NCI-H1417 treated with DMSO at 0.1 percent for 48 hours (cell line): ENCODE measurements around the gene LHFPL2.

Experiments
- DNase-seq: peaks from one replicate; lab custom pipeline; 2025; lab: John Stamatoyannopoulos, UW

LHFPL2 gene

DNA sequence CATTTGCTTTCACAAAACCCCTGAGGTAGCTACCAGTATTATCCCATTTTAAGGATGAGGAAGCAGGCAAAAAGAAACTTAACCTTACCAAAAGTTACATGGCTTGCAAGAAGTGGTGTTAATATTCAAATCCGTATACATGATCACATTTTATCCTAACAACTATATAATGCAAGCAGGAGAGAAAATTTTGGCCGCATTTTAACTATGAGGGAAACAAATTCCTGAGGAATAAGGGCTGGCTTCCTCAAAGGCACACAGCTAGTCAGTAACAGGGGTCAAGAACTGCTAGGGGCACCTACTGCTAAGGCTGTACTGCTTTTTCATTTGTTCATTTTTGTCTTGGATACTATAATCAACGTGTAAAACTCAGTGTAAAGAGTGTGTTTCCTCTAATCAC is 81.0 kb downstream of the LHFPL2 start:
- no peak for DNase-seq

DNA sequence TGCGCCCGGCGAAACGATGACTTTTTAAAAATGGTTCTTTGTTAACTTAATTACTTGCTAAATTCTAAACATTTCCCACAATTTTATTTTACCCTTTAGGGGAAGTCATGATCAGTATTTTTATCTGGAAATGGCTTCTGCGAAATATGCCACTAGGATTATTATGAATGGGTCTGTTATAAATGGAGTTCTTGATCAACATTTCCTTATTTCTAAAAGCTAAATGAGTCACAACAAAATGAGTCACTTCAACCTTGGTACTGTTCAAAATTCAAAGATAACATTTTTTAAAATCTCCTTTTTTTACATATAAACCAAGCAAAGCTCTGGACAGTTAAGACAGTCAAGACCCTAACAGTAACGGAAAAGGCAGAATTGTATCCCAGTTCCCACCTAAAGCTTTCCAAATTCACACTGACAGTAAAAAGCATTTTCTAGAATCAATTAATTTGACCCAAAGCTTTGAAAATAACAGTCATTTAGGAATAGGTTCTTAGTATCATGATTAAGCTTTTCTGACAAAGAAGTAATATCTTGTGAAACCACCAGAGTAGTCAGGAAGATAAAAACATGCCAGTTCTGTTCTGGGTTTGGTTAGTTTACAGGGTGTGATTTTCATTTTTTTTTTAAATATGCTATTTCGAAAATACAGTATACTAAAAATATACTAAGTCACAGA is 81.7 kb downstream of the LHFPL2 start:
- DNase-seq, result no peak

- no peak for DNase-seq
Observed at GRCh38 chr5:78565395-78565794, 83.2 kb downstream of the LHFPL2 start.

- no peak for DNase-seq
Observed at GRCh38 chr5:78563621-78564020, 85.0 kb downstream of the LHFPL2 start.

DNA sequence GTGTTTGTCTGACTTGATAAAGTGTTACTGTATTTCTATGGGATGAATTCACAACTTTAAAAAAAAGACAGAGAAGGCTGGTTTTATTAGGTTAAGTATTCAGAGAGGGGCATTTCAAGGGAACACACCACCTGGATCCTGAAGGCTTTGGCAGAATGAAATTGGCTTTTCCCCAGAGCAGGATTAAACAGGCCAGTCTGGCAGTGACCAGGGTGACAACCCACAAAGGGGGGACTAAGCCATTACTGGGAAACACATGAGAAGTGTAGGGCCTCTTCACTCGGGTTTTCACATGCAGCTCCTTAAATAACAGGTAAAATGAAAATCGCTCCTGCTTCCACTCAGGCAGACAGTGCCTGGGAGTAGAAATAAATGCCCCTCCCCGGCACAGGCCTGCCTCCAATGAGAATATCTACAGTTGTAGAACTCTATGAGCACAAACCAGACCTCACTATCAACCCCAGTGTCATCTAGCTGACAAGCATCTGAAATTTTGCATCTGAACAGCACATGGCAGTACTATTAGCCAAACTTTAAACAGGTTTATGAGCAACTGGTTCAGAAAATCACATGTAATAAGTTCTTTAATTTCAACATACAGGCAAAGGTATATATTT is 85.8 kb downstream of the LHFPL2 start:
- DNase-seq, result no peak

- no peak for DNase-seq
Observed at GRCh38 chr5:78562001-78562400, 86.6 kb downstream of the LHFPL2 start.

GRCh38 chr5:78561261-78561660 is 87.3 kb downstream of the LHFPL2 start:
- DNase-seq, result no peak

GRCh38 chr5:78560000-78560855 is 88.3 kb downstream of the LHFPL2 start:
- DNase-seq, result no peak

- no peak for DNase-seq
Observed at GRCh38 chr5:78557601-78558000, 91.0 kb downstream of the LHFPL2 start.

GRCh38 chr5:78555870-78556269 is 92.7 kb downstream of the LHFPL2 start:
- DNase-seq, result no peak

DNA sequence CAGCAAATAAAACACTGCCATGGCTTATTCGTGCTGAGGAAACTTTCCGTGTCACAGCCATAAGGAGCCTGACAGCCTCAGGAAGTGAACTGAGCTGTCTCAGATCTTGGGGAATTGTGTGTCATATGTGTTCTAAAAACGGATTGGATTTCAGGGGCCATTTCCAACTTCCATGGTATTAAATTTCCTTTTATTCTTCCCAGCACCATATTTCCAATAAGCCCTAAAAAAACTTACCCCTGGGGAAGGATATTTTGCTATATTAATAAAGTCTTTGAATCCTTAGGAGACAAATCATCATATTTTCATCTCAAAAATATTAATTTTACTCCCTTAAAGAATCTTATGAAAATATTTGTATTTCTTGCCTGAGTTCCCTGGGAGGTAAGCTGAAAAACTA is 93.9 kb downstream of the LHFPL2 start:
- DNase-seq, result no peak

DNA sequence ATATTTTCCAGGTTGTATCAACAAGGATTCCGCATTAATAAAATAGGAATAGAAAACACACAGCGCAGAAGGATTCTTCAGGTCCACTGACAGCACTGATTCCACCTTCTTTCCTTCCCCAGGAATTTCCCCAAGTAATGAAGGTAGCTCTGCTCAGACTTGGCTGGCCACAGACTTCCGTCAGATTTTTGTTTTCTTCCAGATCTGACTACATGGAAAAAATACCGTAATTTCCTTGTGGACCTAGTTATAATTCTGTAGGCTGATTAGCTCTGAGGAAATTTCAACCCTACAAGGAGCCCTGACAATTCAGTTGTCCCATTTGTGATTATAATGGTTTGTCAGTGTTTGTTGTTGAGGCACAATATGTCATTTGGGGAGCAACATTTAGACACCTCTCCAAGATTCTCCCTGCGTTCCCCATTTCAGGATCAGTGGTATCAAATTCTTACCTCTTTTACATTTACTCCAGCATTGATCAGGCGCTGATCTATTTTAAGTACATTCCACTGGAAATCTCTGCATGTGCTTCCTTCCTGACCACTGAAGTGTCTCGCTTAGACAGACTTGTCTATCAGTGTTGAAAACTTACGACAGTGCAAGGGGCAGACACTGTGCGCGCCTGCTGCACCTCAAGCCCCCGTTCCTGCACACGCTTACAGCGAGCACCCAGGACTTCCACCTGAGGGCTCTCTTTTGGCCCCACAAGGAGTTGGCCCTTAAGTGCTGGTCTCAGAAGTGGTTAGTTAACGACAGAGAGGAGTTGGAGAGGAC is 94.8 kb downstream of the LHFPL2 start:
- no peak for DNase-seq

- DNase-seq, result no peak
Observed at GRCh38 chr5:78552729-78553342, 95.7 kb downstream of the LHFPL2 start.

DNA sequence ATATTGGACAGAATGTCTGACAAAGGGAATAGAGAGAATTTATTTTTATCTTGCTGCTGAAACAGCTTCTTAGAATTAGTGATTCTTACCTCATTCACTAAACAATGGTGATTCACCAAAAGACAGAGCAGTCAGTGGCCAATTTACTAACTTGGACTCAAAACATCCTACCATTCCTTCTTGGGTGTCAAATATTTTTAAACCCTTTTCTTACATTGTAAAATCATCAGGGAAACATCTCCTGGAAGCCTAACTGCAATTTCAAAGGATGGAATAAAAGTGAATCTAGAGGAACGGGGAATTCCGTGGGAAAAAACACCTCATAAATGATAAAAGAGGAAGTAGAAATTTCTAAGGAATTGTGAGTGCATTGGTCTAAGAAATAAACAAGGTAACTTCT is 97.7 kb downstream of the LHFPL2 start:
- no peak for DNase-seq

GRCh38 chr5:78549043-78549442 is 99.5 kb downstream of the LHFPL2 start:
- no peak for DNase-seq

DNA sequence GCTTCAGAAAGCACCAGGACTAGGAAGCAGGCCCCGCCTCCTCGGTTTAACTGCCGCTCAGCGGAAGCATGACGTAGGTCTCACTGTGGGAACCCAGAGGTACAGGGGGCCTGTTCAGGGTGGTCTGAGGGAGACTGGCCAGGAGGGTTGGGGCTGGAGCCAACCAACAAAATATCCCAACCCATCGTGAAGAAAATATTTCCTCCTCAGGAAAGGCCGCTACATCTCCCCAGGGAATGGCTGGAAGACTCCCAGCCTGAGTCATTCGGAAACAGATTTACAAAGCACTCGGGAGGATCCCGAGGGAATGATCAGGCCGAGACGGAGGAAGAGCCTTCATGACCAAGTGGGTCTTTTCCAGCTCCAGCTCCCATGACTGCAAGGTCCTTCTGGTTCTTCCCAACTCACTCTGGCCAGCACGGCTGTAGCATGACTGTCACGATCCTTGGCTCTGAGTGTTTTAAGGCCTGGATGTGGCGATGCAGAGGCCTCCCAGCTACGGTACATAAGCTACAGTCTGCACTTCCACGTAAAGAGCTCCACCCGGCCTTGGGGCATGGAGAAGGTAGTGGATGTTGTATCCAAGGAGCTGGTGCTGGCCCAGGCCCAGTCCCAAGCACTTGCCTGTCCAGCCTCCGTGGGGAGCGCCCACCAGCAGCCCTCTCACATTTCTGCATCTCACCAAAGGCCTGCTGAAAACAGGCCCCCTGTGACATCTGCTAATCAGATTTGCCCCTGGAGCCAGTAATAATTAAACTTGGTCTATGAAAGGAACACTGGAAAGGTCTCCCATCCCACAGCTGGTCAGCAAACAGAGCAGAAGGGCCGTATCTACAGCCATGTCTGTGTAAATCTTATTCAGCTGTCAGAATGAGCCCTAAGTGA is 100.6 kb downstream of the LHFPL2 start:
- DNase-seq, result no peak

DNA sequence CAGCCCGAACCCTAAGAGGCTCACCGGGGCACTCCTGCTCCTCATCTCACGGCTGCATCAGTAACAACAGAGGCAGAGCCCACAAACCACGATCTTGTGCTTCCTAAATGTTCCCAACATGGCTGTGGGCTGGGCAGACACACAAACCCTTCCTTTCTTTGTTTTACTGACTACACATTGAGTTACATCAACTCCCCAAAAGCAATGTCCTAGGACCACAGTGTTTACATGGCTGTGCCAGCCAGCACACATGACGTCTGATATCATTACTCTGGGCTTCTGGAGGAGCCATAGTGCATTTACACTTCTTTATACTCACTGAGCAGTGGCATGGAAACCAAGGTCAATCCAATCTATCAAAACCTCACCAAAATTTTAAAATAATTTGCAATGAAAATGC is 101.4 kb downstream of the LHFPL2 start:
- no peak for DNase-seq

GRCh38 chr5:78546276-78546996 is 102.1 kb downstream of the LHFPL2 start:
- DNase-seq, result no peak

DNA sequence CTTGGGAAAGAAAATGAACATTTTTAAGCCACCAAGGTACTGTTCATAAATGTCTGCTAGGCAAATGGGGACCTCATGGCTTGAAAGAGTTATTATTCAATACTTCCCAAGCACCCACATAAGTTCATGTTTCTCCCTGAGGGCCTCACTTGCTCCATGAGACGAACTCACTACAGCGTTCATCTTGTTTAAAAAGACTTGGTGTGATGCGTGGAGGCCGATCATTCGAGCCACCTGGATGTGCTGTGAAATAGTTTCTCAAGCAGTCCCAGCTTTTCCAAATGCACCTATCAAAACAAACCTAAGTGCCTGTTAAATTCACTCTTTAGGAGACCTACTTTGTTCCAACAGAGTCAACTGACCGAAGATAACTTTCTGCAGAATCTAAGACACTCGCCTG is 103.2 kb downstream of the LHFPL2 start:
- no peak for DNase-seq

GRCh38 chr5:78544561-78545201 is 103.9 kb downstream of the LHFPL2 start:
- DNase-seq, result no peak
